SH-SY5Y (cell line): ENCODE data around the gene CRTC3.

Source experiments
- GATA2 ChIP-seq: IDR thresholded peaks from 2 replicates; pipeline ENCODE4 v1.6.1; 2011; ENCODE audit warnings: mild to moderate bottlenecking, low read depth, low read length
- GATA3 ChIP-seq: IDR thresholded peaks from 2 replicates; pipeline ENCODE4 v1.6.1; 2011; ENCODE audit warnings: low read depth, mild to moderate bottlenecking, low read length, moderate library complexity

DNA sequence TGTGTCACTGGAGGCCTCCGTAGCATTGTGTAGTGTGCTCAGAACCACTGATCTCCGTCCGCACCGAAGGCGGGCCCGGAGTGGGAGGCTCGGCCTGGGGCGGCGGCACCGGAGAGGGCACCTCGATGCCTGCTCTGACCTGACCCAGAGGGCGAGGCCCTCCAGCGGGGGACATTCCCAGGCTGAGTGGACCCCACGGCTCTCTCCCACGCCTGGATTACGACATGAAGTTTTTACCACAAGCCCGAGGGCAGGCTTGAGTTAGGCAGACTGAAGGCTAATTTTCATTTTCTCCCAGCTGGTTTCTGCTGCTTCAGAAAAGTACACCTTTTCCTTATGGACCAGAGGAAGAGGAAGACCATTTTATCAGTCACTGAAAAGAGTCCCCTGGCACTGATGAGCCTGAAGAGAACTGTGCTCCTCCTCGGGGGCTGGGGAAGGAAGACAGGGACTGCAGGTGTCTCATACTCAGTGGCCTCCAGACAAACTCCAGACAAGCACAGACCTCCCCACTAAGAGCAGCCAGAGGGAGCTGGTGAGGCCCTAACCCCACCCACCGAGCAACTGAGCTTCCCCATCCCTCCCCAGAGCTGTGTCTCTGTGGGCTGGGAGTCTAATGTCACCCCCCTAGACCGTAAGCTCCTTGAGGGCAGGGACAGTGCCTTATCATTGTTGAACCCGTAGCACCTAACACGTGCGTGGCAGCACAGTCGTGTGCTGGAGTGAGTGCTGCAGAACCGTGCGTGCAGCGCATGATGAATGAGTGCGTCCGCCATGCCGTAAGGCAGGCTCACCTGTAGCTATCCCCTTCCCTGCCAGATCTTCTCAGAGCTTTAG lies 113.0 kb downstream of the CRTC3 start:
- TF ChIP-seq GATA2: no peak
- no peak for TF ChIP-seq GATA3
